Stimulated activated CD8-positive, alpha-beta memory T cell treated with anti-CD3 and anti-CD28 coated beads, Interleukin-12 subunit alpha, Interleukin-12 subunit beta, amount 100 ng/mL, for 24 hours (primary cell): ENCODE measurements around the gene LYST.
"Not testable (repeated sequence)": the region's sequence is repeated elsewhere in the genome, so short reads cannot be mapped to it uniquely, and the experiment has no call there.

Experiments used
- DNase-seq: peaks from one replicate; pipeline ENCODE4 v3.0.0-alpha.2; 2020; ENCODE audit errors: extremely low read depth

Gene LYST

DNA sequence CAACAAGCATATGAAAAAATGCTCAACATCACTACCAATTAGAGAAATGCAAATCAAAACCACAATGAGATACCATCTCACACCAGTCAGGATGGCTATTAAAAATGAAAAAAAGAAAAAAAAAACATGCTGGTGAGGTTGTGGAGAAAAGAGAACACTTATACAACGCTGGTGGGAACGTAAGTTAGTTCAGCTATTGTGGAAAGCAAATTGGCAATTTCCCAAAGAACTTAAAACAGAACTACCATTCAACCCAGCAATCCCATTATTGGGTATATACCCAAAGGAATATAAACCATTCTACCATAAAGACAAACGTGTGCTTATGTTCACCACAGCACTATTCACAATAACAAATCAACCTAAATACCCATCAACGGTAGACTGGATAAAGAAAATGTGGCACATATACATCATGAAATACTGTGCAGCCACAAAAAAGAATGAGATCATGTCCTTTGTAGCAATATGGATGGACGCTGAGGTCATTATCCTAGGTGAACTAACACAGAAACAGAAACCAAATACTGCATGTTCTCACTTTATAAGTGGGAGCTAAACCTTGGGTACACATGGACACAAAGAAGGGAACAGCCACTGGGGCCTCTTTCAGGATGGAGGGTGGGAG lies 49.5 kb downstream of the LYST start:
- DNase-seq: no peak

GRCh38 chr1:235809688-235810397 lies 56.9 kb downstream of the LYST start:
- DNase-seq: no peak

GRCh38 chr1:235808223-235808622 lies 58.5 kb downstream of the LYST start:
- no peak for DNase-seq

DNA sequence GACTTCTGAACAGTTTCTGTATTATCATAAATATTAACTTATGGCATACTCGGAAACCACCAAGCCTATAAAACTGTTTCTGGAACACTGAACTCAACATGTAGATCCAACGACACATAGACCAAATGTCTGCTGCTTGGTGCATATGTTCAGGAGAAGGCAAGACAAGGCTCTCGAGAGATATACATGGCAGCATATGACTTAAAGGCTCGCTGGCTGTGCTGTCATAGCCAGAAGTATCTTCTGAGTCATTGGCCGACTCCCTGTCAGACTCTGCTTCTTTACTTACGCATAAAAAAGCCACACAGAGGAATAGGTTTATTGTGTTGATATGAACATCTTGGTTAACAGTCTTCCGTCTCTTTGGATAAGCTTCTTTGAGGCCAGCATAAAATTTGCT lies 60.6 kb downstream of the LYST start:
- DNase-seq: no peak

- no peak for DNase-seq
Observed at GRCh38 chr1:235802573-235803346, 63.9 kb downstream of the LYST start.

DNA sequence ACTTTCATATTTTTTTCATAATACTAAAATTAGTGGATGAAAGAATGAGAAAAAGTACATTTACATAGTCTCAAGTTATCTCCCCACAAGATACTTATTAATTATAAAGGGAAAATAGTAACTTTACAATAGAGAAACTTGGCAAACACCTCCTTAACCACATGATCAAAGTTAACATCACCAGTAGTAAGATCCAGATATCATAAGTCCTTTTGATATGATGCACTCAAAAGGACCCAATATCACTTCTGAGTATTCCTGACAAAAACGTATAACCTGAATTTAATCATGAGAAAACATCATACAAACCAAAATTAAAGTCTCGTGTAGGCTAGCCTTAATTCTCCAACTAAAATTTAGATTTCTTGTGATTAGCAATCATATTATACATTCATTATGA lies 67.4 kb downstream of the LYST start:
- DNase-seq: no peak

DNA sequence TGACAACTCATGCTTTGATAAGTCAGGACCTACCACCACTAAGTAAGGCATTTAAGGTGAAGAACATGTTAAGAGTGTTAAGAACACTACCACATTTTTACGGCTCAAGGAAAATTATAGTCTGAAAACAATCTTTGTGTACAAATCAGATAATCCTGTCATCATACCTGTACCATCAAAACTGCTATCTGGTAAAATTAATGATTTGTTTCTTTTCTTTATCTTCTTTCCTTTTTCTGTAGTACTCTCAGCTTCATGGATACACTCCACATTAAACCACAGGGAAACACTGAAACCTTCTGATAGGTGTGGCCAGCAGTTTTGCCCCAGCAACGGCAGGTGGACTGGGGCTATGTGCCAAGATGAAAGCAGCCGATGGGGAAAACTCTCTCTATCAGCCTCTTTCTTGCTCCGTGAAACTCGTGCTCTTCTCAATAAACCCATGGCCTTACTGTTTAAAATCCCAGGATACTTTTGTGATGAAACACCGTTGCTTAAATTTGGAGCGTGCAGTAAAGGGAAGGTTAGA lies 75.1 kb downstream of the LYST start:
- DNase-seq: no peak

DNA sequence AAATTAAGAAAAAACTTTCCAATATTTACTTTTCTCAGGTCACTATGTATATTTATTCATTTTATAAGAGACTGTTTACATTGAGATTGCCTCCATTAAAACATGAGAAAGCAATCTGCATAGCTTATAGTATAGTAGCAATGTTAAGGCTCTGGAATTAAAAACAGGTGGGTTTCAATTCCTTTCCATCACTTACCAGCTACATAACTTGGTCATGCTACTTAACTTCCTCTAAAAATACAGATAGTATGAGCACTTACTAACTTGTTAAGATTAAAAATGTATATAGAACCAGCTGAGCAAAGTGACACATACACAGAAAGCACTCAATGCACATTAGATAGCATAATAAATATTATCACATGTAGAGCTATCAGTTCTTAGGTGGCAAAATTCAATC lies 76.6 kb downstream of the LYST start:
- DNase-seq: no peak

- DNase-seq: not testable (repeated sequence)
Observed at GRCh38 chr1:235786227-235786898, 80.3 kb downstream of the LYST start.

DNA sequence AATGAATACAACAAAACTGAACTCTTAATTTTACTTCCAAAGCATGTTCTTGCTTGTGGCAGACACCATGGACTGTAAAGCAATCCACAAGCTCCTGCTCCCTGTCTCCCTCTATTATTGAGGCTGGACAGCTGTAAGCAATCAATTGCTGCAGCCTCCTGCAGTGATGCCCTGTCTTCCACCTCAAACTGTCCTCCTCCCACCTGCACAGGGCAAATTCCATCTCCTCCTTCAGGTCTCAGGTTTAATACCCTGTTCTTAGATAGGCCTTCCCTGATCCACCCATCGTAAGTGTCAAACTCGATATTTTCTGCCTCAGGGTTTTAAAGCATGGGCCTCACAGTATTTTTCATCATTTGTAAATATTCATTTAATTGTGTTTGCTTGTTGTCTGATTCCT lies 81.8 kb downstream of the LYST start:
- no peak for DNase-seq

DNA sequence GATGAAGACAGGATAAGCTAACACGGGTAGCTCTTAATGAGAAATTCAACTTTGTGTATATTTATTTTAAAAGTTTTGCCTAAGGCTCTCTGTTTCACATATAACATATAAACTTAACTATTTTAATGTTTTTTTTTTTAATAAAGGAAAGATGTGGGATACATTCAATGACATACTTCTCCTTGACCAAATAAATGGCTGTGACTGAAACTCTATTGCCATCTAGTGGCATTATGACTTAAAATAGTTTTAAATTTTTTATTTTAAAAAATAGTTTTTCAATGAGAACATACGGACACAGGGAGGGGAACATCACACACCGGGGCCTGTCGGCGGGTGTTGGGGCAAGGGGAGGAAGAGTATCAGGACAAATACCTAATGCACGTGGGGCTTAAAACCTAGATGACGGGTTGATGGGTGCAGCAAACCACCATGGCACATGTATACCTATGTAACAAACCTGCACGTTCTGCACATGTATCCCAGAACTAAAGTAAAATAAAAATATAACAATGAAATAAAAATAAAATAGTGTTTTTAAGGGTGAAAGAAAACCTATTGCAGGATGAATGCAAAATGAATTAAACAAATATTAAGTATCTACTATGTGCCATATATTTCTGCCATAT lies 83.4 kb downstream of the LYST start:
- no peak for DNase-seq

DNA sequence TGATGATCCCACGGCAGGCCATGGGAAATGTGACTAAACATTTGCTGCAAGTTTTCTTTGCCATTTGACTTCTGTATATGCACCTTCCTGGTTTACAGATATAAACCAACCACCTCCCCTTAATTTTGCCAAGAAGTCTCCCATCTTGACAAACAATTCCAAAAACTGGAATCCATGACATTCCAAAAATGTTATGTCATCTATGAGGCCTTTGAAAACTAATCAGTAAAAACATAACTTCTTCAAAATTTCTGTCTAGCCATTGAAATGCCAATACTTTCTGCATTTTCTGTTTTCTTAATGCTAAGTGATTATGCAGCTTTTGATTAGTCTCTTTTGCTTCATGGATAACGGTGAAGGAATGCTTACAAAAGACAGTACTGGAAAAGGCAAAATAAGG lies 84.1 kb downstream of the LYST start:
- DNase-seq: no peak

DNA sequence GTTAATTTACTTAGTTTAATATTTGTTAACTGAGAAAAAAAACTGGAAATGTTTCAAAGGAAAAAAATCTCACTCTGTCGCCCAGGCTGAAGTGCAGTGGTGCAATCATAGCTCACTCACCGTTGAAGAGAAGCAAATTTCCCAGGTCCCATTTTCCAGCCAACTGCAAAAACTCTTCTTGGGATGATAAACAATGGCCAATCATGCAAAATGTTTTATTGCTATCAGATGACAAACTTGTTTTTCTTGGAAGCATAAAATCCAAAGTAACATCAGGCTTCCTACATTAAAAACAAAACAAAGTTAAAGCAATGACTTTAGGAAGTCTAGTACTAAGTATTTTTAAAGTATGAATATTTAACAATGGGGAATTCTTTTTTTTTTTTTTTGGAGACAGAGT lies 84.9 kb downstream of the LYST start:
- DNase-seq: no peak

DNA sequence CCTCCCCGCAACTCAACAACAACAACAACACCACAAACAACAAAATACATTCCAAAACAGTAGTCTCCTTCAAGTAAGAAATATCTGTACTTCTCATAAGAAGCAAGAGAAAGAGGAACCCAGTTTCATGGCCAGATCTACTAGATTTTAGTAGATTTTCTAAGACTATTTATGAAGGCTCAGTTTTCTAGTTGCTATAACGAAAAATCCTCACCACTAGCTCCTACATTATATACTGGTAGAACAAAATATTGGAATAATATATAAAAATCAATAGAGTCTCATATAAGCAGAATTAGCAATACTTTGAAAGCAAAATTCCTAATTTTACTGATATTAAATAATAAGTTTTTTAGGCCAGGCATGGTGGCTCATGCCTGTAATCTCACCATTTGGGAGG lies 86.9 kb downstream of the LYST start:
- no peak for DNase-seq

DNA sequence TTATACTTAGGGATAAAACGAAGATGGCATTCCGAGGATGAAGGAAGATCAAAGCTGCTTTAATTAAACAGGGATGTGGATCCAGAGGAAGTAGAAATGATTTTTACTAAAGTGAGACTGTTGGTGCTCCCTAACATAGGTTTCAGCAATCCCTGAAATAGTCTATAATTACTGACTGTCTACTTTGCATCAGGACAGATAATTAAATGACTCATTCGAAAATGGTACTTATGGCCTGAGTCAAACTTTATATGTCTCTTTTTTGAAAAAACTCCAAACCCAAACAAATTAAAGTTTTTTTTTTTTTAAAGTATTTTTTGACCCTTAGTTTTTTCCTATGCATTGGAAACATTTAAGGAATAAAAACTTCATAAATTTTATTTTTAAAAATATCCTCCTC lies 90.3 kb downstream of the LYST start:
- no peak for DNase-seq

- DNase-seq: no peak
Observed at GRCh38 chr1:235775246-235775860, 91.4 kb downstream of the LYST start.

DNA sequence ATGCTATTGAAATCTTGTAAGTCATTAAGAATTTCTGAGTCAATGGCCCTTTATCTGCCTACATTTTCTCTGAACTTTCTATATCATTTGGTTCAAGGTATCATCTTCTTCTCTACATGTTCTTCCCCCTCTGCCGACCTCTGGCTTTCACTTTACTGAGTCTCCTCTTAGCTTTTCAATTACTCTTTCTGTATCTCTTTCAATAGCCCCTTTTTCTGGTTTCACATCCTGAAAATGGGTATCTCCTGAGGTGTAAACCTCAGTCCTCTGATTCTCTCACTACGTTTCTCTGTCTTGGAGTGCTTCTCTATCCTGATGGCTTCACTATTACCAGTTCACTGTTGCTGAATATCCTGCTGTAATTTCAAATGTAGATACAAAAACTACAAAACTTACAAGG lies 98.9 kb downstream of the LYST start:
- DNase-seq: no peak

GRCh38 chr1:235766794-235767285 lies 99.9 kb downstream of the LYST start:
- DNase-seq: no peak

DNA sequence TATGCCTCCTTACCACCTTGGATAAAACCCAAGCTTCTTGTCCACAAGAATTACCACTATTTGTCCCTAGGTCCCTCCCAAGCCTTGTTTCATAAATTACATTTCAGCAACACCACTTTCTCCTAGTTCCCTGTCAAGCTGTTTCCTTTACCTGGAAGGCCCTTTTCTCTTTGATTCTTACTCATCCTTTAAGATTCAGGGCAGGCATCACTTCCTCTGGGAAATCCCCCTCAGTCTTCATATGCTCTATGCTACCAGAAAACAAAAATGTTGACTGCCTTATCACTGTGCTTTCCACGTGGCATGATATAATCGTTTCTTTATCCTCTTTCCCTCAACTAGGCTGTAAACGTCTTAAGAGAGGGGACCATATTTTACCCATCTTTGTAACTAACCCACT lies 102.7 kb downstream of the LYST start:
- no peak for DNase-seq

- DNase-seq: no peak
Observed at GRCh38 chr1:235759336-235759735, 107.4 kb downstream of the LYST start.

- no peak for DNase-seq
Observed at GRCh38 chr1:235758931-235759330, 107.8 kb downstream of the LYST start.
